Measurements from ENCODE around the gene FRMD5. TPM values are rescaled to one million over a fixed set of nuclear protein-coding genes. Genes with fewer than 3 reads are reported as not detected.
"Not testable (repeated sequence)": the region's sequence is repeated elsewhere in the genome, so short reads cannot be mapped to it uniquely, and the experiment has no call there.

FRMD5 gene
- polyA plus RNA-seq: 1 to 10 TPM in 1 of 4 donors, under 1 TPM in 2, not detected in 1; 0.49 to 1.1 (median 0.81) TPM
- long read RNA-seq, donor 1: 0 reads
- long read RNA-seq, donor 2: 0 reads
- long read RNA-seq, donor 3, partial matches to known transcripts: 24 of 29 reads
- long read RNA-seq, donor 3, other reads (novel, unspliced or antisense): 5 of 29 reads
- long read RNA-seq, donor 4: 0 reads
- long read RNA-seq, donor 5: 0 reads
- long read RNA-seq, donor 6: 0 reads
- long read RNA-seq, donor 7, transcript FRMD5-212 (2 exons, 958 nt): major isoform, 52 of 52 reads
- long read RNA-seq, donor 7, partial matches to known transcripts: 0 of 52 reads
- long read RNA-seq, donor 7, other reads (novel, unspliced or antisense): 0 of 52 reads
- long read RNA-seq, donor 8: 0 reads
- long read RNA-seq, donor 9: 0 reads
- long read RNA-seq, donor 10: 0 reads

GRCh38 chr15:44195151-44195740 lies at the start of gene FRMD5:
Gene FRMD5, minus strand, starts transcription at chr15:44195271.
- Histone ChIP-seq H3K27me3 (ENCODE audit: control insufficient read depth in 3 of 3, insufficient read depth in 3 of 3, low read length in 3 of 3) (peaks cover 0 to 21% (median 14%) of the 10 kb centered on the region in 3 donors), H3K4me3 (ENCODE audit: low read depth in 1 of 3, low read length in 3 of 3) (peak within 1 kb of the TSS; percentile 48 to 63 (median 60)), H3K36me3 (ENCODE audit: control insufficient read depth in 3 of 3, insufficient read depth in 2 of 3, low read depth in 1 of 3, low read length in 3 of 3) (no peaks in the 10 kb centered on the region), H3K27ac (ENCODE audit: low read depth in 1 of 3, low read length in 2 of 3) (peak within 1 kb of the TSS in 2 of 3 donors; percentile 58 to 85), H3K9me3 (ENCODE audit: control insufficient read depth in 2 of 2, insufficient read depth in 1 of 2, low read depth in 1 of 2, low read length in 1 of 2) (no peaks in the 10 kb centered on the region), H3K4me1 (ENCODE audit: control insufficient read depth in 3 of 3, insufficient read depth in 2 of 3, low read depth in 1 of 3, low read length in 2 of 3) (peaks cover 0 to 13% (median 2%) of the 10 kb centered on the region in 3 donors)
- FAIRE-seq (no peak), DNase-seq (peak; percentile 94 to 95)
- 1 to 2% (median 1%) methylated on average over 31 to 43 of the region's 43 CpGs for WGBS, 3 donors

DNA sequence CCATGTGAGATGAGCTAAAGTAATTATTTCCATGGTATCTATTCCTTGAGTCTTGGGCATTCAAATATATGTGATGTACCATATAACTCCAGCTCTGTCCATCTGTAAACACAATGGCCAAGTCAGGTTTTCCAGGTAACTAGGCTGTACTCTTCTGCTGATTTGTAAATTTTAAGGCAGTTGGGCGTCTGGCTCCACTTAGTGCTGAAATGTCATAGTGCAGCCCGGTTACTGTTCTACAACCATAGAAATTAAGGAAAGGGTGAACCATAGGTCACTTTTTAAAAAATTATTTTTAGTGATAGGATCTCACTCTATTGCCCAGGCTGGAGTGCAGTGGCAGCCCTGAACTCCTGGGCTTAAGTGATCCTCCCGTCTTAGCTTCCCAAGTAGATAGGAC lies 48.8 kb upstream of the FRMD5 start:
- no peak for FAIRE-seq
- H3K27ac ChIP-seq (ENCODE audit: low read depth in 1 of 3, low read length in 2 of 3): no peak overlapping the region

GRCh38 chr15:44243141-44243540 lies 48.1 kb upstream of the FRMD5 start:
- FAIRE-seq (no peak), DNase-seq (no peak)
- no peaks in the 10 kb centered on the region for H3K27me3 ChIP-seq (ENCODE audit: control insufficient read depth in 3 of 3, insufficient read depth in 3 of 3, low read length in 3 of 3)
- H3K4me1 ChIP-seq (ENCODE audit: control insufficient read depth in 3 of 3, insufficient read depth in 2 of 3, low read depth in 1 of 3, low read length in 2 of 3): no peaks in the 10 kb centered on the region
- no peak overlapping the region for H3K4me3 ChIP-seq (ENCODE audit: low read depth in 1 of 3, low read length in 3 of 3)
- H3K27ac ChIP-seq (ENCODE audit: low read depth in 1 of 3, low read length in 2 of 3): no peak overlapping the region
- no peaks in the 10 kb centered on the region for H3K36me3 ChIP-seq (ENCODE audit: control insufficient read depth in 3 of 3, insufficient read depth in 2 of 3, low read depth in 1 of 3, low read length in 3 of 3)
- 92 to 96% (median 93%) methylated on average over 1 of the region's 1 CpG for WGBS, 3 donors
- no peaks in the 10 kb centered on the region for H3K9me3 ChIP-seq (ENCODE audit: control insufficient read depth in 2 of 2, insufficient read depth in 1 of 2, low read depth in 1 of 2, low read length in 1 of 2)

More for the DNA sequence above, 48.8 kb upstream of the FRMD5 start:
- Histone ChIP-seq H3K4me3 (ENCODE audit: low read depth in 1 of 3, low read length in 3 of 3) (no peak overlapping the region), H3K4me1 (ENCODE audit: control insufficient read depth in 3 of 3, insufficient read depth in 2 of 3, low read depth in 1 of 3, low read length in 2 of 3) (no peaks in the 10 kb centered on the region), H3K36me3 (ENCODE audit: control insufficient read depth in 3 of 3, insufficient read depth in 2 of 3, low read depth in 1 of 3, low read length in 3 of 3) (no peaks in the 10 kb centered on the region), H3K9me3 (ENCODE audit: control insufficient read depth in 2 of 2, insufficient read depth in 1 of 2, low read depth in 1 of 2, low read length in 1 of 2) (no peaks in the 10 kb centered on the region), H3K27me3 (ENCODE audit: control insufficient read depth in 3 of 3, insufficient read depth in 3 of 3, low read length in 3 of 3) (no peaks in the 10 kb centered on the region)
- WGBS, 3 donors: 70 to 87% (median 84%) methylated on average over 3 of the region's 3 CpGs
- no peak for DNase-seq

- no peak for DNase-seq
- no peak overlapping the region for H3K4me3 ChIP-seq (ENCODE audit: low read depth in 1 of 3, low read length in 3 of 3)
- no peaks in the 10 kb centered on the region for H3K36me3 ChIP-seq (ENCODE audit: control insufficient read depth in 3 of 3, insufficient read depth in 2 of 3, low read depth in 1 of 3, low read length in 3 of 3)
- 26 to 39% (median 36%) methylated on average over 1 of the region's 1 CpG for WGBS, 3 donors
- H3K9me3 ChIP-seq (ENCODE audit: control insufficient read depth in 2 of 2, insufficient read depth in 1 of 2, low read depth in 1 of 2, low read length in 1 of 2): no peaks in the 10 kb centered on the region
- no peaks in the 10 kb centered on the region for H3K27me3 ChIP-seq (ENCODE audit: control insufficient read depth in 3 of 3, insufficient read depth in 3 of 3, low read length in 3 of 3)
- FAIRE-seq: no peak
- H3K27ac ChIP-seq (ENCODE audit: low read depth in 1 of 3, low read length in 2 of 3): no peak overlapping the region
- no peaks in the 10 kb centered on the region for H3K4me1 ChIP-seq (ENCODE audit: control insufficient read depth in 3 of 3, insufficient read depth in 2 of 3, low read depth in 1 of 3, low read length in 2 of 3)
These were observed 36.8 kb upstream of the FRMD5 start for GRCh38 chr15:44231842-44232241.

- WGBS, 3 donors: 78 to 86% (median 83%) methylated on average over 3 of the region's 4 CpGs
These were observed 34.2 kb upstream of the FRMD5 start for GRCh38 chr15:44229301-44229700.

GRCh38 chr15:44227584-44227983 lies 32.5 kb upstream of the FRMD5 start:
- H3K9me3 ChIP-seq (ENCODE audit: control insufficient read depth in 2 of 2, insufficient read depth in 1 of 2, low read depth in 1 of 2, low read length in 1 of 2): no peaks in the 10 kb centered on the region
- DNase-seq (no peak), FAIRE-seq (no peak)

More at GRCh38 chr15:44229301-44229700, 34.2 kb upstream of the FRMD5 start:
- not testable (repeated sequence) for H3K27me3 ChIP-seq (ENCODE audit: control insufficient read depth in 3 of 3, insufficient read depth in 3 of 3, low read length in 3 of 3); H3K4me1 ChIP-seq (ENCODE audit: control insufficient read depth in 3 of 3, insufficient read depth in 2 of 3, low read depth in 1 of 3, low read length in 2 of 3); DNase-seq; H3K36me3 ChIP-seq (ENCODE audit: control insufficient read depth in 3 of 3, insufficient read depth in 2 of 3, low read depth in 1 of 3, low read length in 3 of 3); H3K4me3 ChIP-seq (ENCODE audit: low read depth in 1 of 3, low read length in 3 of 3); FAIRE-seq; H3K27ac ChIP-seq (ENCODE audit: low read depth in 1 of 3, low read length in 2 of 3); H3K9me3 ChIP-seq (ENCODE audit: control insufficient read depth in 2 of 2, insufficient read depth in 1 of 2, low read depth in 1 of 2, low read length in 1 of 2)

DNA sequence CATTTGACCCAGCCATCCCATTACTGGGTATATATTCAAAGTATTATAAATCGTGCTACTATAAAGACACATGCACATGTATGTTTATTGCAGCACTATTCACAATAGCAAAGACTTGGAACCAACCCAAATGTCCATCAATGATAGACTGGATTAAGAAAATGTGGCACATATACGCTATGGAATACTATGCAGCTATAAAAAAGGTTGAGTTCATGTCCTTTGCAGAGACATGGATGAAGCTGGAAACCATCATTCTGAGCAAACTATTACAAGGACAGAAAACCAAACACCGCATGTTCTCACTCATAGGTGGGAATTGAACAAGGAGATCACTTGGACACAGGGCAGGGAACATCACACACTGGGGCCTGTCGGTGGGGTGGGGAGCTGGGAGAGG lies 31.9 kb upstream of the FRMD5 start:
- WGBS, 3 donors: 85 to 95% (median 88%) methylated on average over 4 of the region's 4 CpGs
- not testable (repeated sequence) for H3K4me3 ChIP-seq (ENCODE audit: low read depth in 1 of 3, low read length in 3 of 3); H3K4me1 ChIP-seq (ENCODE audit: control insufficient read depth in 3 of 3, insufficient read depth in 2 of 3, low read depth in 1 of 3, low read length in 2 of 3); H3K9me3 ChIP-seq (ENCODE audit: control insufficient read depth in 2 of 2, insufficient read depth in 1 of 2, low read depth in 1 of 2, low read length in 1 of 2); DNase-seq; H3K36me3 ChIP-seq (ENCODE audit: control insufficient read depth in 3 of 3, insufficient read depth in 2 of 3, low read depth in 1 of 3, low read length in 3 of 3); H3K27ac ChIP-seq (ENCODE audit: low read depth in 1 of 3, low read length in 2 of 3); H3K27me3 ChIP-seq (ENCODE audit: control insufficient read depth in 3 of 3, insufficient read depth in 3 of 3, low read length in 3 of 3); FAIRE-seq

More at GRCh38 chr15:44227584-44227983, 32.5 kb upstream of the FRMD5 start:
- Histone ChIP-seq H3K27me3 (ENCODE audit: control insufficient read depth in 3 of 3, insufficient read depth in 3 of 3, low read length in 3 of 3) (no peaks in the 10 kb centered on the region), H3K4me1 (ENCODE audit: control insufficient read depth in 3 of 3, insufficient read depth in 2 of 3, low read depth in 1 of 3, low read length in 2 of 3) (no peaks in the 10 kb centered on the region), H3K36me3 (ENCODE audit: control insufficient read depth in 3 of 3, insufficient read depth in 2 of 3, low read depth in 1 of 3, low read length in 3 of 3) (no peaks in the 10 kb centered on the region), H3K27ac (ENCODE audit: low read depth in 1 of 3, low read length in 2 of 3) (no peak overlapping the region), H3K4me3 (ENCODE audit: low read depth in 1 of 3, low read length in 3 of 3) (no peak overlapping the region)

DNA sequence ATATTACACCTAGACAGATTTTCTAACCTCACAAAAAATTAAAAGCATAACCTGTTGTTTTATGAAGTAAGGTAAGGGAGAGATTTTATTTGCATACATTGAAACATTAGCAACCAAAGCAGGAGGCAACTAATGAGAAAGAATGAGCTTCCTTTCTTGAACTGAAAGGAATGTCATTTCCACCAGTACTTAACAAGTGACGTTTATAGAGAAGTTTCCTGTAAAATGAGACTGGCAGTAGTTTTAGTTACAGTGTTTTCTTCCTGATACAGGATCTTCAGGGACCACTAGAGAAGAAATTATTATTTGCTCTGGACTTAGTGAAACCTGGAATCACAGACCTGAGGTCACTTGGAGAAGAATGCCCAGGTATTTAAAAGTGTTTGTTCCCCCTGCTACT lies 27.4 kb upstream of the FRMD5 start:
- H3K27me3 ChIP-seq (ENCODE audit: control insufficient read depth in 3 of 3, insufficient read depth in 3 of 3, low read length in 3 of 3): peaks cover 0 to 3% (median 0%) of the 10 kb centered on the region in 3 donors
- 30 to 45% (median 43%) methylated on average over 1 of the region's 1 CpG for WGBS, 3 donors
- H3K9me3 ChIP-seq (ENCODE audit: control insufficient read depth in 2 of 2, insufficient read depth in 1 of 2, low read depth in 1 of 2, low read length in 1 of 2): no peaks in the 10 kb centered on the region
- no peak overlapping the region for H3K4me3 ChIP-seq (ENCODE audit: low read depth in 1 of 3, low read length in 3 of 3)
- no peak for DNase-seq
- no peaks in the 10 kb centered on the region for H3K4me1 ChIP-seq (ENCODE audit: control insufficient read depth in 3 of 3, insufficient read depth in 2 of 3, low read depth in 1 of 3, low read length in 2 of 3)
- no peak for FAIRE-seq
- no peaks in the 10 kb centered on the region for H3K36me3 ChIP-seq (ENCODE audit: control insufficient read depth in 3 of 3, insufficient read depth in 2 of 3, low read depth in 1 of 3, low read length in 3 of 3)
- H3K27ac ChIP-seq (ENCODE audit: low read depth in 1 of 3, low read length in 2 of 3): no peak overlapping the region

Data from small intestine (tissue), 16 donors.